Cerebellar cortex (tissue), 1 donor: ENCODE measurements around the gene CETP.

Experiments
- DNase-seq: peaks from one replicate; pipeline ENCODE4 v3.0.0-alpha.2; 2015; ENCODE audit warnings: low spot score

Gene CETP, protein sequence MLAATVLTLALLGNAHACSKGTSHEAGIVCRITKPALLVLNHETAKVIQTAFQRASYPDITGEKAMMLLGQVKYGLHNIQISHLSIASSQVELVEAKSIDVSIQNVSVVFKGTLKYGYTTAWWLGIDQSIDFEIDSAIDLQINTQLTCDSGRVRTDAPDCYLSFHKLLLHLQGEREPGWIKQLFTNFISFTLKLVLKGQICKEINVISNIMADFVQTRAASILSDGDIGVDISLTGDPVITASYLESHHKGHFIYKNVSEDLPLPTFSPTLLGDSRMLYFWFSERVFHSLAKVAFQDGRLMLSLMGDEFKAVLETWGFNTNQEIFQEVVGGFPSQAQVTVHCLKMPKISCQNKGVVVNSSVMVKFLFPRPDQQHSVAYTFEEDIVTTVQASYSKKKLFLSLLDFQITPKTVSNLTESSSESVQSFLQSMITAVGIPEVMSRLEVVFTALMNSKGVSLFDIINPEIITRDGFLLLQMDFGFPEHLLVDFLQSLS

DNA sequence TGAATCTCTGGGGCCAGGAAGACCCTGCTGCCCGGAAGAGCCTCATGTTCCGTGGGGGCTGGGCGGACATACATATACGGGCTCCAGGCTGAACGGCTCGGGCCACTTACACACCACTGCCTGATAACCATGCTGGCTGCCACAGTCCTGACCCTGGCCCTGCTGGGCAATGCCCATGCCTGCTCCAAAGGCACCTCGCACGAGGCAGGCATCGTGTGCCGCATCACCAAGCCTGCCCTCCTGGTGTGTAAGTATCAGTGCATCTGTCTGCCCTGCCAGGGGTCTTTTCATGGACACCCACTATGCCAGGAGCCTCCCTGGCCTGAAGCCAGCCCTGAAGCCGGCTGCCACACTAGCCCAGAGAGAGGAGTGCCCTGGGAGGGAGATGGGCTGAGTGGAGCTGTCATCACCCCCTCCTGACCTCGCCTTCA lies at the start of gene CETP:
CETP (plus strand) TSS at position 100 of the 431 bp plus-strand sequence; CDS start at position 130, 30 bp downstream.
- DNase-seq: no peak

DNA sequence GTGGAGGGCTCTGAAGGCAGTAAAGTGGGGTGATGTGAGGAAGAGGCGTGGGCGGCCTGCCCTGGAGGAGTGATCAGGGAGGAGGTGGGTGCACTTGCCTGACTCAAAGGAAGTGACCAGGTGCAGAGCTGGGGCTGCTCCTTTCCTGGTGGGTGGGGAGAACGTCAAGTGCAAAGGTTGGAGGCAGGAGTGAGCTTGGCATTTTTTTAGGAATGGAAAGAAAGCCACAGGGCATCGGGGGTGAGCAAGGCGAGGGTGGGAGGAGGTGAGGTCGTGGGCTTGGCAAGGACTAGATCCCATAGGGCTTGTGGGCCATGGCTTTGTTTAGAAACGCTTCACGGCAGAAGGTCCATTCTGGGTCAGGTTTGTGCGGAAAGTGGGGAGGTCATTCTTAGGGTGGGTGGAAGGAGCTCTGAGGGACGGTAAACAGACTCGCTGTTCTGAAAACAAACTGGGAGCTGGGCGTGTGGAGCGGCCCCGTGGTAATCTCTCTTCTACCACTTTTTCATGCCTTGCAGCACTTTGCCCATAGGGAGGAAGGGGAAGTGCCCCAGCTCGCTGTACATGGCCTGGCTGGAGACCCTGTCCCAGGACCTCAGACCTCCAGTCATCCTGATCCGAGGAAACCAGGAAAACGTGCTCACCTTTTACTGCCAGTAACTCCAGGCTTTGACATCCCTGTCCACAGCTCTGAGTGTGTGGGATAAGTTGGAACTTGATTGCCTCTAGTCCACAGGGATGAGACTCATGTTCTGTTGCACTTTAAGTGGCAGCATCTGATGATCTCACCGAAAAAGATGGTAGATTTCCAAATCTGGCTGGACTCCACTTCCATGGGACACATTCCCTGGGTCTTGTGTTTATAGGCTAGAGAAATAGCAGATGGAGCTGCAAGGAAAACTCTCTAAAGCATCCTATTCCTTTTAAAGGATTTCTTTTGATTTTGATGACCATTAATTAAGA lies 48.7 kb upstream of the CETP start:
- DNase-seq: no peak

- DNase-seq: no peak
Measured at GRCh38 chr16:56914896-56915295, 46.9 kb upstream of the CETP start.

DNA sequence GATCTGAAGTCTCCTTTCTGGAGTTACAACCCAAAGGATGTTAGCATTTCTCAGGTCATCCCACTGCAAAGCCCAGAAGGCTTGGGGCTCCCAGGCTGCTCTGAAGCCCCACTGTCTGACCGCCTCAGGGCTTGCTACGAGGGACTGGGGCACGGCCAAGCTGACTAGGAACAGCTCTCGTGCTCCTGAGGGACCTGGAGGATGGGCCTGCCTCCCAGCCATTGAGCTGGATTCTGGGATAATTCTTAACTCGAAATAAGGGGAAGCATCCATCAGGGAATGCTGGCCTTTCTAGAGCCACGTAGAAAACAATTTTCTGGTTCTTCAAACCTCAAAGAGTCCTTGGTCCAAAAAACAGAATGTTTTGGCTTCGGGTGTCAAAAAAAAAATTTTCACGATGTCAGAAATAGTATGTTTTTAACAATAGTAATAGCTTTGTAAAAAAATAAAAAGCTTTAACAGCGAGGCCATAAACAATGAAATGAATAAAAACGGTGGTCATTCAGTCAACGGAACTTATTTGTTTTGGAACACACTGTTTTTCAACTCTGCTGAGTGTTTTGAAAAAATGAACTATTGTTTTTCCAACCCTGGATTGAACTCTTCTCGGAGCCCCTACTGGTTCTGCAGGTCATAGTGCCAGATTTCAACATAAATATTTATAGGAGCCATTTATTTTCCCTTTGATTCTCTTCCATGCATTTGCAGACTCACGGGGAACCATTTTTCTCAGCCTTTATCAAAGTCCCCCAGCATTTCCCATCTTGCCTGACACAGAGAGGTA lies 46.2 kb upstream of the CETP start:
- DNase-seq: no peak

- no peak for DNase-seq
Measured at GRCh38 chr16:56916571-56917403, 45.0 kb upstream of the CETP start.

DNA sequence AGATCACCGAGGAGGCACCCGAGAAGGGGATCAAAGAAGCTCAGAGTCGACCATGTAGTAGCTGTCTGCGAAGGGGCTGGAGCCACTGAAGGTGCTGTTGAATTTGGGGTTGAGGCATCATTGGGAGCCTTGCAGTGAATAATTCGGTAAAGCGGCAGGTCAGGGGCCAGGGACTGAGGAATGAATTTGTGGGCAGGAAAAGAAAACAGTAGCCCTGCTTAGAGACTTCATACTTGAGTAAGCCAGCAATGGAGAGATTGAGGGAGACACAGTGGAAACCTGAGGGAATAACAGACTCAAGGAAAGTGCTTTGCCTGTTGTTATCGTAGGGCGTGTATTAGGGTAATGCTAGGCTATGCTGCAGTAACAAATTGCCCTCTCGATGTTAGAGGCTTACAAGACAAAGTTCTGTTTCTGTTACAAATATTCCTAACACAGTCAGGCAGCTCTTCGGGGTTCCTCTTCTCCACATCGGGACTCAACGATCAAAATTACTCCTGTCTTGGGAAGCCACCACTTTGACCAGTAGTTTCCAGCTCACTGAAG lies 43.2 kb upstream of the CETP start:
- DNase-seq: no peak

GRCh38 chr16:56919099-56919800 lies 42.5 kb upstream of the CETP start:
- no peak for DNase-seq

- DNase-seq: no peak
Measured at GRCh38 chr16:56921571-56921970, 40.2 kb upstream of the CETP start.

DNA sequence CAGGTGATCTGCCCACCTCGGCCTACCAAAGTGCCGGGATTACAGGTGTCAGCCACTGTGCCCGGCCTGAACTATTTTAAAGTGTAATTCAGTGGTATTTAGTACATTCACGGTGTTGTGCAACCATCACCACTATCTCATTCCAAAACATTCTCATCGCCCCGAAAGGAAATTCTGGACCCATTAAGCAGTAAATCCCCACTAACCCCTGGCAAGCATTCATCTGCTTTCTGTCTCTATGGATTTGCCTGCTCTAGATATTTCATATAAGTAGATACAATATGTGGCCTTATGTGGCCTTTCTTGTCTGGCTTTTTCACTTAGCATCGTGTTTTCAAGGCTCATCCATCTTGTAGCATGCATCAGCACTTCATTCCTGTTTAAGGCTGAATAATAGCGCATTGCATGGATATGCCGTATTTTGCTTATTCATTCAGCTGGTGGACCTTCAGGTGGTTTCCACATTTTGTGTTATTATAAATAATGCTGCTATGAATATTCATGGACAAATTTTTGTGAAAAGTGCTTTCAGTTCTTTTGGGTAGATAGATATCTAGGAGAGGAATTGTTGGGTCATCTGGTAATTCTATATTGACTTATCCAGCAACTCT lies 38.2 kb upstream of the CETP start:
- DNase-seq: no peak

DNA sequence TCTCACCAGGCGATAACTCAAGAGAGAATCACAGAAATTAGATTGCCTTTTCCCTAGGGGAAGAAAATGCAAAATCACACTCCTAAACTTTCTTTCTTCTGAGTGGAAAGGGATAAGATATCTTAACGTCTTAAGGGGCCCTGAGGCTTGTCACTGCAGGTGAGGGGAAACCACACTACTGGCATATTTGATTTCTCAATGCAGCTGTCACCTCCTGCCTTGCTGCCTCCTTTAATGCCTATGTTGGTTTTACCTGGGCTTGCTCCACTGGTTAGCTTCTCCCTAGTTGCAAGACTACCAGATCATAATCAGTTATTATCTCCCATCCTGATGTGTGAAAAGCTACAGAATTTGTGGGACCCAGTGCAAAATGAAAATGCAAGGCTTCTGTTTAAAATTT lies 34.3 kb upstream of the CETP start:
- DNase-seq: no peak

GRCh38 chr16:56929639-56930038 lies 32.1 kb upstream of the CETP start:
- no peak for DNase-seq

GRCh38 chr16:56930486-56931270 lies 31.1 kb upstream of the CETP start:
- no peak for DNase-seq

GRCh38 chr16:56931271-56931891 lies 30.4 kb upstream of the CETP start:
- DNase-seq: peak; percentile 20

- DNase-seq: peak; percentile 98
Measured at GRCh38 chr16:56931892-56932720, 29.6 kb upstream of the CETP start, which contains the start of gene HERPUD1. Gene HERPUD1, plus strand, starts transcription at chr16:56932142. Its CDS starts 103 bp downstream, at chr16:56932245.

- peak; percentile 86 for DNase-seq
Measured at GRCh38 chr16:56932721-56933619, 28.8 kb upstream of the CETP start.
